Hematopoietic multipotent progenitor cell treated with erythropoietin and hydrocortisone succinate and interleukin-3 and kit ligand, for 17 days (in vitro differentiated cells): Measurements from ENCODE around the gene SSBP3.

Experiments used
- DNase-seq: peaks from one replicate; pipeline ENCODE4 v3.0.0-alpha.2; 2015; ENCODE audit warnings: low spot score

SSBP3 gene

DNA sequence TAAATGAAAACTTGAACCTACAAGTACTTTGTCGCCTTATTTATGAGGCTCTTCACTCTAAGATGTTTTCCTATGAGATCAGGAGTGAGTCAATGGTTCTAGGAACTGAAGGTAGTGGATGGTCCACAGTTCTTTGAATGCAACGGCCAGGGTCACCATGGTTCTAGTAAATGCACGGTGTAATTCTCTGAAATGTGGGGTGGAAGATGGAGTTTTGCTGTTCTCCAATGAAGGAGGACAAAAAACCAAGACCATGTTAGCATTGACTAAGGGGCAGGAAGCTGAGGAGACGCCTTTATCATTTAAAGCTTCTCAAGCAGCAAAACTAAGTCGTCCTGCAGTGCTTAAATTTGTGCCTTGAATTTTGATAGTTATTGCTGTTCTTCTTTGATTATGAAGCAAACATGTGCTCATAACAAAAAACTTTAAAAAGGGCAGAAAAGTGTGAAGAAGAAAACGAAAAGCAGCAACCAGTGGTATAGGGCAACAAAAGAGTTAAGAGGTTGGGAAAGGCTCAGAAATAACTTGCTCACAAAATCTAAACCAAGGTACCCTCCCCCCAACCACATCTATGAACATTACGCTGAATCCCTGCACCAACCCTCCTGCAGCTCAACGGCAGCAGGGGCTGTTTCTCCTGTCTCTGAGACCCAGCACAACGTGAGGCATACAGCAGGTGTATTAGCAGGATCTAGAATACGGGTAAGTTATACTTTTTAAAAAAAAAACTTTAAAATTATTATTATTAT is 121.2 kb downstream of the SSBP3 start:
- no peak for DNase-seq

GRCh38 chr1:54283635-54284385 is 122.4 kb downstream of the SSBP3 start:
- no peak for DNase-seq

GRCh38 chr1:54282101-54282847 is 123.9 kb downstream of the SSBP3 start:
- no peak for DNase-seq

- DNase-seq = no peak
Observed at GRCh38 chr1:54280651-54281050, 125.5 kb downstream of the SSBP3 start.

DNA sequence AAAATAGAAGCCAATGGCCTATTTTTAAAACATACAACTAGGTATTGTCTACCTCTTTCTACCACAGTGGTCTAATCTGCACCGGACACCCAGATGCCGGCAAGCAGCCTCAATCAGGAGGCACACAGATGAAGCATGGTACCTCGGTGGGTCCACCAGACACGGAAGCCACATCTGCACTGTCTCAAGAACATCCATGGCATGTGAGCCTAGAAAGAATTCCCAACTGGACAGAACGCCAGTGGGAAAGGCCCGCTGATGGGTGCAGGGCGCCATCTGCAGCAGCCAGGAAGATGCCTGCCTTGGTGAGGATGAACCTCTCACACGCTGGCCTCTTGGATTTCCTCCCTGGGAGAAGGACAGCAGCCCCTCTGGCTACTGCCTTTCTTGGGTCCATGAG is 126.7 kb downstream of the SSBP3 start:
- no peak for DNase-seq

- no peak for DNase-seq
Observed at GRCh38 chr1:54278941-54279422, 127.2 kb downstream of the SSBP3 start.

DNA sequence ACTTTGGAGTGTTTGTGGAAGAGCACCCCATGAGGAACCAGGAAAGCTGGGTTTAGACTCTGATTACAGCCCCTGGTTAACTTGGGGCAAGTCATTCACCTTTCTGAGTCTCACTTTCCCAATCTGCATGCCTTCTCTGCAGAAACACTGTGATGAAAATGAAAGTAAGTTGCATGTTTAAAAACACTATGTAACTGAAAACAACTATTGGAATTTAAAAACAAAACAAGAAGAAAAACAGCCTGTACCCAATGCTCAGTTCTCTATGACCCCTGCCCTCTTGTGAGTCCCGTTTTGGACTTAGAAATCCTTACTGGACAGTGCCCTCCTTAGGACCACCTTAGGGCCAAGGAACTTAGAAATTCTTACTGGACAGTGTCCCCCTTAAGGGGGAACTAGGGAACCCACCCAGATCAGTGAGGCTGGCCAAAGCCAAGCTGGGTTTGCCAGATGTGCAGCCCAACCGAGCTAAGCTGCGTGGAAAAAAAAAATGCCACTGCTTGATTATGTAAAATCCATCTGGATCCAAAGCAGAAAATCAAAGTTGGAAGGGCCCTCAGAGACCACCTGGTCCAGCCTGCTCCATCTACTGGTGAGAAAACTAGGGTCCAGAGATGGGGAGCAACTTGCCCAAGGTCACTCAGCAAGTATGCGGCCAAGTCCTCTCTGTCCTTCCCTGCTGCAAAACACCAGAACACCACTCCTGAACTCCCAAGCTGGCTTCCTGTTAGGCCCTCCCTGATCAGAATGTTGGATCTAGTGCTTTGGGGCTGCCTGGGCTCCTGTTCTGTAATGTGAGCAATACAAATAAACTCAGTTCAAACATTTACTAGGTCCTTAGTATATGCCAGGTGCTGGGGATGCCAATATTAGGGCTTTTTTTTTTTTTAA is 128.5 kb downstream of the SSBP3 start:
- no peak for DNase-seq

DNA sequence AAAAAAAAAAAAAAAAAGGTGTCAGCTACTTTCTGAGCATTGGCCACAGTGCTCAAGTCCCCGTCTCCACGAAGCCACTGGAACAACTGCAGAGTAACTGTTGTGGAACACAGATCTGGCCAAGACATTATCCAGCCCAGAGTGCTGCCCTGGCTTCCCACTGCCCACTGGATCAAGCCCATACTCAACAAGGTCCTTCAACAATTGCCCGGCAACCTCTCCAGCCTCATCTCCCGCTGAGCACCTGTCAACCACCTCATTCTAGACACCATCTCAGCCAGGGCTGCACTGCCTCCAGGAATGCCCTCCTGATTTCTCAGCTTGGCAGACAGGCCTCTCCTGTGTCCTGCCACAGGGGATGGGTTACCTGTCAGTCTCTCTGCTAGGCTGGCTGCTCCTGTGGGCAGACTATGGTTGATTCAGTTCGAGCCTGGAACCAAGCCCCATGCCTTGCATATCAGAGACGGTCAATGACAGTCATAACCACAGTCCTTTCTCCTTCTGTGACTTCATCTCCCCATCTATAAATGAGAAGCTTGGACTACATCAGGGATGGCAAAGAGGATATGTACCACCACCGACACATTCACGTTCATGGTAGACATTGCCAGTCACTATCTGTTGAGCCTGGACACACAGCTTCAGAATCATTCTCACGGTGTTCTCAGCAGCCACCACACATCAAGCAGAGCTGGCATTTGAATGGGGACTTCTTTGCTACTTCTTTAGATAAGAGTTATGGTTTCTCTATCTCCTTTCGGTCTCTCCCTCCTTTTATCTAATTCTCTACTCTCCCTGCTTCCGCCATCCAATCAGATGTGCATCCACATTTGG is 129.4 kb downstream of the SSBP3 start:
- no peak for DNase-seq

GRCh38 chr1:54275349-54275748 is 130.8 kb downstream of the SSBP3 start:
- DNase-seq = no peak

DNA sequence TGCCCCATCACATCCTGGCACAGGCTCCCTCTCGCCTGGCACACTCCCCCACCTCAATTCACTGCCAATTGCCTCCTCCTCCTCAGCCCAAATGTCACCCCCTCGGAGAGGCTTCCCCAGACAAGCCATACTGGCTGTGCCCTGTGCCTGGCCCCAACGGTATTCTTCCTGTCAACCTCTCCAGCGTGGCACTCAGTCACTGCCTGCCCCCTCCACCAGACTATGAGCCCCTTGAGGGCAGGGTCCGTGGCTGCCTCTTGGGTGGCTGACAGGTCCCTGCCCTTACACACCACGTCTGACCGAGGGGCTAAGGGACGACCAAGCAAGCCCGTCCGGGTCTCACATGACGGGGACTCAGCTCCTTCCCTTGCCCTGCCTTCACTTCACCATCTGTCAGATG is 131.3 kb downstream of the SSBP3 start:
- DNase-seq = no peak

DNA sequence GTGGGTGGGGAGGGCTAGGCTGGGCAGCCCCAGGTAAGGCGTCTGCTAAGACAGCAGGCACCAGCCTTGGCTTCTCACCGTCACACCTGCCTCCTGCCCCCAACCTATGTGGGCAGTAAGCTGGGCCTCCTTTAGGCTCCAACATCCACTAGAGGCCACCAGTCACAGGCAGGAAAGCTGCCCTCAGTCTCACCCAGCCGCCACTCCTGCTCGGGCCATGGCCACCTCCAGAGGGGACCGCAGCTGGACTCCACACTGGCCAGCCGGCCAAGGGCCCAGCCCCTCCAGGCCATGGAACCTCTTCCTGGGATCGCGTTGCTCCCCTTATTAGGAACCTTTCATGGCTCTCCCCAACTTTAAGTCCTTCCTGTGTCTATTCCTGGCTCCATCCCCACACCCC is 131.7 kb downstream of the SSBP3 start:
- DNase-seq = no peak

GRCh38 chr1:54273795-54274163 is 132.4 kb downstream of the SSBP3 start:
- no peak for DNase-seq

GRCh38 chr1:54273092-54273794 is 133.0 kb downstream of the SSBP3 start:
- DNase-seq = no peak

DNA sequence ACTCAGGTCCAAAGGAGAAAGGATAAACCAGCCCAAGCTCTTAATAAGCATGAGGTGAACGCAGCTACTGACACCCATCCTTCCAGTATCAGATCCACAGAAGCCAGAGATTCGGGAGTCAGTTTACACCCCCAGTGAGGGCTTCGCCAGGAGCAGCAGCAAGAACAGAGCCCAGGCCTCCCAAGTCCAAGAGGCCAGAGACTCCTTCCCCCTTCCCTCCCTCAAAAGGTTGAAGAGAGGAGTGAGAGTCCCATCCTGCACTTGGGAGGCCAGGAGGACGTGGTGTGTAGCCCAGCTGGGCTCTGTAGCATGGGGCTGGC is 133.5 kb downstream of the SSBP3 start:
- DNase-seq = no peak

- no peak for DNase-seq
Observed at GRCh38 chr1:54272134-54272533, 134.1 kb downstream of the SSBP3 start.

DNA sequence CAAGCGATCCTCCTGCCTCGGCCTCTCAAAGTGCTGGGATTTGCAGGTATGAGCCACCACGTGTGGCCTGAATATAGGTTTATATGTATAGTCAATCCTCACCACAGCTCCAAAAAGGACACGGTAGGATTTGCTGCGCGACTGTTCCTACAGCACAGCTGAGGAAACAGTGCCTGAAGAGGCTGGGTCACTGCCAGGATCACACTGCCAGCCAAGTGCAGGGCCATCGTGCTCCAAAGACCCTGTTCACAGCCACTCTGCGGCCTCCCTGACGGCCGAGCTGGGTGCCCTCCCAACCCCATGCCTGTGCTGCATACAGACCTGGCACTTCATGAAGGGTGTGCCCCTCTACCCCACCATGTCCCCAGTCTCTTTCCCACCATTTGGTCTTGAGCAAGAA is 134.9 kb downstream of the SSBP3 start:
- no peak for DNase-seq

GRCh38 chr1:54270543-54270942 is 135.7 kb downstream of the SSBP3 start:
- DNase-seq = no peak

DNA sequence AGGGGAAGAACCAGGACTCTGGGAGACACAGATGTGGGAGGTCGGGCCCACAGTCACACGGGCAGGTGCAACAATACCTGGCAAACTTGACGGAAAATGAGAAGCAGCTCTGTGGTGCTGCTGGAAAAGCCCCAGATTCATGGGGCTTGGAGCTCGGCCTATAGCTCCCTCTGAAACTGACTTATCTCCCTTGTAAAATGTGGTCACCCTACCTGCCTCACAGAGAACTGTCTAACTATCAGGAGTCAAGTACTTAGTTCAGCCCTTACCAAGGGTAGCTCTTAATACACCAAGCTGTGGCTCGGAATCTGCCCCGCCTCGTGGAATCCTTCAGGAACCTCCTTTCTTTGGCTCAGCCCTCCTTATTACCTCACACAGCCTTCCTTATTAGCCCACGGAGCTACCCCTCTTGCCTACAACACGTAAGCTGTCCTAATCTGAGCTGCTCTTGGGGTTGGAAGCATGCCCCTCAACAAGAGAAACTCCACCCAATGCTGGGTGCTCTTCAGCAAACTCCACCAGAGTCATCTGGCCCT is 137.4 kb downstream of the SSBP3 start:
- no peak for DNase-seq

DNA sequence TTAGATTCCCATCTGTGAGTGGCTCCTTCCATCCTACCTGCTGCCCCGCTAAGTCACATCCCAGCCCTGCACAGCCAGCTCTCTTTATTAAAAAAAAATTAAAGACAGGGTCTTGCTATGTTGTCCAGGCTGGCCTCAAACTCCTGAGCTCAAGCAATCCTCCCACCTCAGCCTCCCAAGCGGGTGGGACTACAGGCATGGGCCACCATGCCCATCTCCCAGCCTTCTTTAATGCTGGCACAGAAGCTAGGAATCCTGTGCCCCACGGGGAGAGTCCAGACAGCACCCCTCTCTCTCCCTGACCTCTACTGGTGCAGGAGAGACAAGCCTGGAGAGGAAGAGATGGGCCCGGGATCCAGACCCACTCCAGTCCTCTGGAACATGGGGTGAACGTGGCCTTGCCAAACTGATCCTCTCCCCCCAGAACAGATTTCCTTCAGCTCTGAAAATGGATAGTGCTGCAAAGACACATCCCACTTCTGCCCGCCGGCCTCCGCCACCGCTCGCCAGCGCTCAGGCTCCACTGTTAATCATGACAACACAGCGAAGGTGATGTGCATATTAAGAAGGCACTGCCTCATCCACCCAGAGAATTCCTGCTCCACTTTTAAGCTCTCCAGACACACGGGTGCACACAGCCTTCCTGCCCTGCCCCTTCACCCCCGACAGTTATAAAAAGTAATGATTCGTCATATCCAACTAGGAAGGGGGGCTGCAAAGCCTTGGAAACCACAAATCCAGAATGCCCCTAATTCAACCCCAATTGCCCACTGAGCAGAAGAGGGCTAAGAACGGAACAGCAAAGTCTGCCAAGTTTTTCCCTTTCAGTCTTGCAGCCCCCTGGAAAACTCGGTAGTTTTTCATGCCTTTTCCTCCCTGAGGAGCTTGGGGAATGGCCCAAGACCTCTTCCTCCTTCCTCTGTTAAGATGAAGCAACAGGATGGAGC is 138.1 kb downstream of the SSBP3 start:
- DNase-seq = no peak
